HepG2 (cell line): ENCODE results near the gene CMC1. TPM values are rescaled to one million over a fixed set of nuclear protein-coding genes. Genes with fewer than 3 reads are reported as not detected.

ENCODE experiments used
- ARNT2 ChIP-seq: sonication (generic); formaldehyde crosslinking; IDR thresholded peaks from 2 replicates; pipeline ENCODE4 v1.8.0; 2022; ENCODE audit warnings: mild to moderate bottlenecking, low read depth, missing genetic modification reagents, moderate library complexity
- CC2D1A ChIP-seq: sonication (generic); formaldehyde crosslinking; IDR thresholded peaks from 2 replicates; pipeline ENCODE4 v1.8.1; 2023; ENCODE audit warnings: mild to moderate bottlenecking, missing genetic modification reagents
- E2F1 ChIP-seq: sonication (generic); formaldehyde crosslinking; IDR thresholded peaks from 2 replicates; pipeline ENCODE4 v1.5.0; 2020; ENCODE audit warnings: missing genetic modification reagents
- ELF1 ChIP-seq: sonication (generic); formaldehyde crosslinking; IDR thresholded peaks from 2 replicates; pipeline ENCODE4 v1.4.0; 2020; ENCODE audit warnings: missing genetic modification reagents
- MTF2 ChIP-seq: sonication (generic); formaldehyde crosslinking; IDR thresholded peaks from 2 replicates; pipeline ENCODE4 v1.5.0; 2020; ENCODE audit warnings: missing genetic modification reagents, borderline replicate concordance
- NR2F1 ChIP-seq, 2 experiments: fragments of 450-650 bp in 1 of 2; formaldehyde crosslinking in 1 of 2; IDR thresholded peaks; 2 replicates each; pipeline versions ENCODE4 v1.5.0 to v1.6.1; 2016 to 2020; ENCODE audit warnings: mild to moderate bottlenecking in 1 of 2, missing compliant biosample characterization in 1 of 2, missing genetic modification reagents in 1 of 2, moderate library complexity in 1 of 2
- NR2F2 ChIP-seq: IDR thresholded peaks from 2 replicates; pipeline ENCODE4 v1.6.1; 2012; ENCODE audit warnings: low read depth, inconsistent platforms, borderline replicate concordance
- RARG ChIP-seq: sonication (generic); formaldehyde crosslinking; IDR thresholded peaks from 2 replicates; pipeline ENCODE4 v1.4.0; 2020; ENCODE audit warnings: low read depth, mild to moderate bottlenecking, missing genetic modification reagents
- RFXAP ChIP-seq: sonication (generic); formaldehyde crosslinking; IDR thresholded peaks from 2 replicates; pipeline ENCODE4 v1.4.0; 2020; ENCODE audit warnings: missing genetic modification reagents, borderline replicate concordance
- SCMH1 ChIP-seq: sonication (generic); formaldehyde crosslinking; IDR thresholded peaks from 2 replicates; pipeline ENCODE4 v1.9.0; 2021; ENCODE audit warnings: missing genetic modification reagents, mild to moderate bottlenecking, borderline replicate concordance
- SP5 ChIP-seq: IDR thresholded peaks from 2 replicates; pipeline ENCODE4 v1.6.1; 2016; ENCODE audit warnings: low read depth, borderline replicate concordance
- TOPORS ChIP-seq: sonication (generic); formaldehyde crosslinking; IDR thresholded peaks from 2 replicates; pipeline ENCODE4 v1.8.0; 2023; ENCODE audit warnings: mild to moderate bottlenecking, missing genetic modification reagents
- ZBTB2 ChIP-seq: sonication (generic); formaldehyde crosslinking; IDR thresholded peaks from 2 replicates; pipeline ENCODE4 v1.8.0; 2022; ENCODE audit warnings: low read depth, missing genetic modification reagents
- ZBTB39 ChIP-seq: sonication (generic); formaldehyde crosslinking; IDR thresholded peaks from 2 replicates; pipeline ENCODE4 v1.5.0; 2020; ENCODE audit warnings: missing genetic modification reagents
- ZBTB7B ChIP-seq: sonication (generic); formaldehyde crosslinking; IDR thresholded peaks from 2 replicates; pipeline ENCODE4 v1.4.0; 2020; ENCODE audit warnings: missing genetic modification reagents
- ZMAT3 ChIP-seq: sonication (generic); formaldehyde crosslinking; conservative IDR thresholded peaks from 2 replicates; pipeline ENCODE4 v1.7.0; 2021; ENCODE audit warnings: missing genetic modification reagents
- ZNF546 ChIP-seq: sonication (generic); formaldehyde crosslinking; conservative IDR thresholded peaks from 2 replicates; pipeline ENCODE4 v1.8.1; 2023; ENCODE audit warnings: mild to moderate bottlenecking, missing genetic modification reagents
- ZNF576 ChIP-seq: sonication (generic); formaldehyde crosslinking; IDR thresholded peaks from 2 replicates; pipeline ENCODE4 v1.4.0; 2020; ENCODE audit warnings: mild to moderate bottlenecking, missing genetic modification reagents
- ZNF703 ChIP-seq: sonication (generic); formaldehyde crosslinking; IDR thresholded peaks from 2 replicates; pipeline ENCODE4 v1.5.1; 2020; ENCODE audit warnings: missing genetic modification reagents, mild to moderate bottlenecking, moderate library complexity, borderline replicate concordance
- ZNF780A ChIP-seq: sonication (generic); formaldehyde crosslinking; IDR thresholded peaks from 2 replicates; pipeline ENCODE4 v1.8.0; 2022; ENCODE audit warnings: mild to moderate bottlenecking, missing genetic modification reagents, moderate library complexity
- ZSCAN31 ChIP-seq: sonication (generic); formaldehyde crosslinking; IDR thresholded peaks from 2 replicates; pipeline ENCODE4 v1.5.0; 2020; ENCODE audit warnings: low read depth, mild to moderate bottlenecking, missing genetic modification reagents
- ZXDC ChIP-seq: sonication (generic); formaldehyde crosslinking; IDR thresholded peaks from 2 replicates; pipeline ENCODE4 v1.5.0; 2020; ENCODE audit warnings: mild to moderate bottlenecking, missing genetic modification reagents
- polyA plus RNA-seq, 8 experiments: library from polyadenylated mRNA; depleted of rRNA in 3 of 8; stranded (reverse) in 7 of 8; unstranded in 1 of 8; fragments of >200 nt; fragmentation: Illumina TruSeq in 4 of 8; extraction: Trizol in 4 of 8; gene quantifications; 2 replicates each; pipeline versions ENCODE4 v1.2.1 to v1.2.3, GENCODE V29; 2011 to 2016; ENCODE audit warnings: low read depth in 4 of 8, missing spikeins in 1 of 8, mixed read lengths in 1 of 8; ENCODE audit not compliant: insufficient read depth in 1 of 8
- total RNA-seq, 5 experiments: library from RNA; depleted of rRNA; stranded (reverse); fragments of >200 nt; fragmentation: Illumina TruSeq; extraction: Trizol; gene quantifications; 2 replicates each; pipeline ENCODE4 v1.2.3, GENCODE V29; 2016; ENCODE audit warnings: low read depth in 1 of 5

The CMC1 gene
- total and polyA plus RNA-seq, 2 of the 13 experiments (the other 11 are each of a cell fraction or from before 2014, with no cell fraction given): 22.1 to 29.5 TPM

- no peak for TF ChIP-seq RARG (CRISPR knock-in tag)
- TF ChIP-seq ZBTB2: peak; percentile 81
- no peak for TF ChIP-seq SCMH1 (CRISPR knock-in tag)
- TF ChIP-seq SP5: peak; percentile 83
- no peak for TF ChIP-seq RFXAP (CRISPR knock-in tag)
- no peak for TF ChIP-seq ZXDC (CRISPR knock-in tag)
- peak; percentile 86 for TF ChIP-seq ZMAT3 (CRISPR knock-in tag)
- no peak for TF ChIP-seq ZNF780A
- TF ChIP-seq ZBTB7B (CRISPR knock-in tag): peak; percentile 89
- 0 out of 2 replicates have a peak, but pooled peaks have one; percentile 22 for TF ChIP-seq ZNF576
- TF ChIP-seq ZNF546 (CRISPR knock-in tag): peak; percentile 77; the same call in 1 of the 2 replicates
- no peak for TF ChIP-seq CC2D1A (CRISPR knock-in tag)
- no peak for TF ChIP-seq MTF2 (CRISPR knock-in tag)
- no peak for TF ChIP-seq ZBTB39 (CRISPR knock-in tag)
- peak; percentile 62 to 94 for TF ChIP-seq NR2F1 (CRISPR knock-in tag; IDR thresholded peaks at IDR 0.05)
- TF ChIP-seq ZSCAN31 (CRISPR knock-in tag): peak; percentile 83
- TF ChIP-seq TOPORS (CRISPR knock-in tag): no peak
- TF ChIP-seq E2F1 (CRISPR knock-in tag): peak; percentile 77
- peak; percentile 75; the same call in 1 of the 2 replicates for TF ChIP-seq ARNT2 (CRISPR knock-in tag)
- TF ChIP-seq ELF1: peak; percentile 95
- TF ChIP-seq NR2F2: peak; percentile 58; the same call in 1 of the 2 replicates
- TF ChIP-seq ZNF703 (CRISPR knock-in tag): peak; percentile 79; the same call in 1 of the 2 replicates
Observed at GRCh38 chr3:28348629-28349468, 107.4 kb downstream of the CMC1 start, which contains the start of the genes AZI2 and ZCWPW2 (continued).
